HFFc6 (cell line): ENCODE results near the gene ACER2. TPM values are rescaled to one million over a fixed set of nuclear protein-coding genes. Genes with fewer than 3 reads are reported as not detected.
A peak's percentile ranks its signal among the peaks of the same experiment; 100 is the strongest.
"Not testable (repeated sequence)": the region's sequence is repeated elsewhere in the genome, so short reads cannot be mapped to it uniquely, and the experiment has no call there.

Experiments
- DNase-seq: peaks from one replicate; pipeline ENCODE4 v3.0.0-alpha.2; 2018
- H3K27ac Mint-ChIP-seq: 2 replicates; pipeline ENCODE4 v1.8.0; 2020; ENCODE audit warnings: mild to moderate bottlenecking, mixed read lengths
- H3K27me3 Mint-ChIP-seq: 2 replicates; pipeline ENCODE4 v1.8.0; 2021; ENCODE audit warnings: mild to moderate bottlenecking, moderate library complexity, mixed read lengths; ENCODE audit not compliant: insufficient read depth
- H3K36me3 Mint-ChIP-seq: 2 replicates; pipeline ENCODE4 v1.8.0; 2021; ENCODE audit warnings: low read depth, mixed read lengths
- H3K4me1 Mint-ChIP-seq: 2 replicates; pipeline ENCODE4 v1.8.0; 2020; ENCODE audit warnings: low read depth, mixed read lengths
- H3K4me3 Mint-ChIP-seq: 2 replicates; pipeline ENCODE4 v1.8.0; 2020; ENCODE audit warnings: mild to moderate bottlenecking, moderate library complexity, mixed read lengths
- H3K9me3 Mint-ChIP-seq: 2 replicates; pipeline ENCODE4 v1.8.0; 2020; ENCODE audit warnings: mild to moderate bottlenecking, mixed read lengths
- CTCF ChIP-seq: fragments of 200-600 bp; sonication (generic); IDR thresholded peaks from 2 replicates; pipeline ENCODE4 v1.5.0; 2021; ENCODE audit warnings: antibody characterized with exemption, mild to moderate bottlenecking
- total RNA-seq, 6 experiments: library from RNA; stranded (reverse); fragmentation: NEBNext Ultra II Directional; extraction: Animal tissue kit (Norgen Biotek cat#: 25700); gene quantifications; 2 replicates in 1 of 6; 3 replicates in 5 of 6; pipeline ENCODE4 v1.2.3, GENCODE V29; 2021

The ACER2 gene
- total RNA-seq, 6 experiments from 2014 or later: 1.2 to 1.9 (median 1.6) TPM

DNA sequence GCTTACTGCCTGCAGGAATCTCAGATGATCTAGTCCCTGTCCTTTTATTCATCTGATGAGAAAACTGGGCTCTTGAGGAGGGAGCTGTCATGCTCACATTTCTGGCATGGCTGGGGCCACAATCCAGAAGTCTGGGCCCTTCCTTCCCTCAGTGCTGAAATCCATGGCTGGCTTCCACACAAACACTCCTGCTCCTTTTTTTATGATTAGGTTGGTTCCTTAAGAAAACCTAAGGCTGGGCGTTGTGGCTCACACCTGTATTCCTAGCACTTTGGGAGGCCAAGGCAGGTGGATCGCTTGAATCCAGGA is 1.3 kb downstream of the ACER2 start:
- H3K4me3 Mint-ChIP-seq: peak overlapping the region; percentile 98
- TF ChIP-seq CTCF: no peak
- no peaks in the 10 kb centered on the region for H3K36me3 Mint-ChIP-seq
- H3K4me1 Mint-ChIP-seq: peaks cover 27% of the 10 kb centered on the region
- peaks cover 2% of the 10 kb centered on the region for H3K27me3 Mint-ChIP-seq
- H3K27ac Mint-ChIP-seq: no peak overlapping the region
- no peak for DNase-seq
- no peaks in the 10 kb centered on the region for H3K9me3 Mint-ChIP-seq

- Mint-ChIP-seq H3K9me3 (no peaks in the 10 kb centered on the region), H3K4me1 (peaks cover 27% of the 10 kb centered on the region), H3K4me3 (peak overlapping the region; percentile 55; the same call in 1 of the 2 replicates), H3K27ac (peak overlapping the region; percentile 57; the same call in 1 of the 2 replicates), H3K36me3 (no peaks in the 10 kb centered on the region), H3K27me3 (peaks cover 2% of the 10 kb centered on the region)
- TF ChIP-seq CTCF: no peak
- no peak for DNase-seq
Measured at GRCh38 chr9:19410594-19410993, 1.8 kb downstream of the ACER2 start.

- H3K27me3 Mint-ChIP-seq: peaks cover 2% of the 10 kb centered on the region
- DNase-seq: peak; percentile 71
- no peak for TF ChIP-seq CTCF
- H3K27ac Mint-ChIP-seq: peak overlapping the region; percentile 57
- H3K9me3 Mint-ChIP-seq: no peaks in the 10 kb centered on the region
- peaks cover 33% of the 10 kb centered on the region for H3K4me1 Mint-ChIP-seq
- H3K4me3 Mint-ChIP-seq: peak overlapping the region; percentile 55
- H3K36me3 Mint-ChIP-seq: no peaks in the 10 kb centered on the region
Measured at GRCh38 chr9:19411316-19411715, 2.5 kb downstream of the ACER2 start.

DNA sequence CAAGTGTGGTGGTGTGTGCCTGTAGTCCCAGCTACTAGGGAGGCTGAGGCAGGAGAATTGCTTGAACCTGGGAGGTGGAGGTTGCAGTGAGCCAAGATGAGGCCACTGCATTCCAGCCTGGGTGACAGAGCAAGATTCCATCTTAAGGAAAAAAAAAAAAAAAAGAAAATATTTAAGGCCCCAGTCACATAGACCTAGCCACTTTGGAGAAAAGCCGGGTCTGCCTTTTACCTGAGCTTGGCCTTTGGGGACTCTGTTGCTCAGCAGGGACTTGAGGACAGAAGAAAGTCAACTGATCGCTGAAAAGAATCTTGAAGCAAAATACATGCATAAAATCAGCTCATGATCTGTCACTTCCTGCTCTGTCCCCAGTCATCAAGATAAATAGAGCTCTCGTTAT is 4.6 kb downstream of the ACER2 start:
- not testable (repeated sequence) for H3K27ac Mint-ChIP-seq, H3K27me3 Mint-ChIP-seq, DNase-seq, H3K9me3 Mint-ChIP-seq, H3K4me3 Mint-ChIP-seq
- Mint-ChIP-seq H3K4me1 (peaks cover 33% of the 10 kb centered on the region), H3K36me3 (peaks cover 11% of the 10 kb centered on the region; the same call in 1 of the 2 replicates)

- DNase-seq: peak; percentile 46
- H3K4me3 Mint-ChIP-seq: no peak overlapping the region
- no peaks in the 10 kb centered on the region for H3K9me3 Mint-ChIP-seq
- TF ChIP-seq CTCF: no peak
- H3K27me3 Mint-ChIP-seq: no peaks in the 10 kb centered on the region; the same call in 1 of the 2 replicates
- peaks cover 15% of the 10 kb centered on the region for H3K4me1 Mint-ChIP-seq
- peaks cover 12% of the 10 kb centered on the region; the same call in 1 of the 2 replicates for H3K36me3 Mint-ChIP-seq
- no peak overlapping the region for H3K27ac Mint-ChIP-seq
Measured at GRCh38 chr9:19416143-19416542, 7.3 kb downstream of the ACER2 start.

DNA sequence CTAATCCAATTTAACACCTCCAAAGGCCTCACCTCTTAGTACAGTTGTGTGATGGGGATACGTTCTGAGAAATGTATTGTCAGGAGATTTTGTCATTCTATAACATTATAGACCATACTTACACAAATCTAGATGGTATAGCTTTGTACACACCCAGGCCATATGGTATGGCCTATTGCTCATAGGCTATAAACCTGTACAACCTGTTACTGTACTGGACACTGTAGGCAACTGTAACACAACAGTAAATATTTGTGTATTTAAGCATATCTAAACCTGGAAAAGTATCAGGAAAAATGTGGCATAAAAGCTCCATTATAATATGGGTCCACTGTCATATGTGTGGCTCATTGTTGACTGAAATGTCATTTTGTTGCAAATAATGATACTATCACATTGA is 12.1 kb downstream of the ACER2 start:
- no peak for DNase-seq
- Mint-ChIP-seq H3K36me3 (peaks cover 12% of the 10 kb centered on the region; the same call in 1 of the 2 replicates), H3K9me3 (no peaks in the 10 kb centered on the region), H3K27me3 (no peaks in the 10 kb centered on the region; the same call in 1 of the 2 replicates), H3K4me3 (no peak overlapping the region), H3K4me1 (peaks cover 14% of the 10 kb centered on the region), H3K27ac (no peak overlapping the region)
- no peak for TF ChIP-seq CTCF
